Activated CD8-positive, alpha-beta memory T cell treated with anti-CD3 and anti-CD28 coated beads, Interleukin-2, amount 50 U/mL, for 1 hour (primary cell): ENCODE measurements around the gene RXRA.

Experiments used
- DNase-seq: peaks from one replicate; pipeline ENCODE4 v3.0.0-alpha.2; 2020; ENCODE audit errors: extremely low read depth

Gene RXRA

GRCh38 chr9:134472256-134472655 is 146.0 kb downstream of the RXRA start:
- DNase-seq: no peak

- no peak for DNase-seq
These were observed 147.1 kb downstream of the RXRA start for GRCh38 chr9:134473141-134474054.

GRCh38 chr9:134474055-134474370 is 147.8 kb downstream of the RXRA start:
- DNase-seq: no peak

- no peak for DNase-seq
These were observed 148.9 kb downstream of the RXRA start for GRCh38 chr9:134475011-134475790.

GRCh38 chr9:134476272-134476941 is 150.2 kb downstream of the RXRA start:
- DNase-seq: no peak

GRCh38 chr9:134476942-134477335 is 150.7 kb downstream of the RXRA start:
- no peak for DNase-seq

- no peak for DNase-seq
These were observed 151.2 kb downstream of the RXRA start for GRCh38 chr9:134477342-134477925.

GRCh38 chr9:134477927-134478326 is 151.7 kb downstream of the RXRA start:
- no peak for DNase-seq

GRCh38 chr9:134481762-134482161 is 155.5 kb downstream of the RXRA start:
- no peak for DNase-seq

GRCh38 chr9:134482226-134482625 is 156.0 kb downstream of the RXRA start:
- no peak for DNase-seq

- no peak for DNase-seq
These were observed 157.3 kb downstream of the RXRA start for GRCh38 chr9:134483361-134484184.

GRCh38 chr9:134484479-134484878 is 158.2 kb downstream of the RXRA start:
- DNase-seq: no peak

GRCh38 chr9:134485653-134486052 is 159.4 kb downstream of the RXRA start:
- no peak for DNase-seq

GRCh38 chr9:134486143-134486591 is 159.9 kb downstream of the RXRA start:
- no peak for DNase-seq

- DNase-seq: no peak
These were observed 160.3 kb downstream of the RXRA start for GRCh38 chr9:134486596-134486995.
